ENCODE measurements around the gene GOLM1. TPM values are rescaled to one million over a fixed set of nuclear protein-coding genes. Genes with fewer than 3 reads are reported as not detected.
A peak's percentile ranks its signal among the peaks of the same experiment; 100 is the strongest.

GOLM1 gene
- total RNA-seq, 1 experiment from 2014 or later = 106 TPM

GRCh38 chr9:86027767-86028166 is 71.6 kb downstream of the GOLM1 start:
- in situ Hi-C loops (cut with HindIII; ENCODE audit: low pct_unique_long_range_greater_than_20kb, low sequenced_read_pairs) = no loop called here

DNA sequence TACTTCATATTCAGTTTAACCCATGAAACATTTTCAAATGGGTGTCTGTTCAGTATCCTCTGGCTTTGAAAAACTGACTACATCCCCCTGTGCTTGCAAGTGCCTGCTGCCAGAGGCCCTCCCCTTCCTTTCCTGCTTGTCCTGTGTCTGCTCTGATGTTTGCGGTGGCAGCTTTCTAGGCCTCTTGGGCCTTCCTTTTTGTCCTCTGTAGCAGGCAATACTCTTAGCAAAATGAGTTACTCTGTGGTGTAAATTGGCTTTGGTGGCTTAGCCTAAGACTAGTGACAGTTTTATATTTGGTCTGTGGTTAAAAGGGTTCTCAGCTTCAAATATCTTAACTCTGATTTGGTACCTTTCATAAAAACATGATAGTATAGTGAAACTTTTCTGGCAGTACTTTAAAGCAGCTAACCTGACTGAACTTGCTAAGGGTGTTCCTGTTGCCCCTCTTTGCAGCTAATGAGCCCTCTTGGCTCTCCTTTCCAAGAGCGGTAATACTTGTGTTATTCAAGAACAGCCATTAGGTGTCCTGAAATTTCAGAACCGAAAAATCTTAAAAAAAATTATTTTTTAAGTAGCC is 76.6 kb downstream of the GOLM1 start:
- in situ Hi-C loops (cut with HindIII; ENCODE audit: low pct_unique_long_range_greater_than_20kb, low sequenced_read_pairs) = no loop called here
- no peak for DNase-seq (ENCODE audit: low read depth, low spot score)

More at GRCh38 chr9:86027767-86028166, 71.6 kb downstream of the GOLM1 start:
- DNase-seq (ENCODE audit: low read depth, low spot score) = no peak

- peak; percentile 84 for DNase-seq (ENCODE audit: low read depth, low spot score)
- in situ Hi-C loops (cut with HindIII; ENCODE audit: low pct_unique_long_range_greater_than_20kb, low sequenced_read_pairs) = no loop called here
These were observed 78.2 kb downstream of the GOLM1 start for GRCh38 chr9:86021166-86021565.

- DNase-seq (ENCODE audit: low read depth, low spot score) = no peak
- in situ Hi-C loops (cut with HindIII; ENCODE audit: low pct_unique_long_range_greater_than_20kb, low sequenced_read_pairs) = no loop called here
These were observed 78.6 kb downstream of the GOLM1 start for GRCh38 chr9:86020731-86021130.

DNA sequence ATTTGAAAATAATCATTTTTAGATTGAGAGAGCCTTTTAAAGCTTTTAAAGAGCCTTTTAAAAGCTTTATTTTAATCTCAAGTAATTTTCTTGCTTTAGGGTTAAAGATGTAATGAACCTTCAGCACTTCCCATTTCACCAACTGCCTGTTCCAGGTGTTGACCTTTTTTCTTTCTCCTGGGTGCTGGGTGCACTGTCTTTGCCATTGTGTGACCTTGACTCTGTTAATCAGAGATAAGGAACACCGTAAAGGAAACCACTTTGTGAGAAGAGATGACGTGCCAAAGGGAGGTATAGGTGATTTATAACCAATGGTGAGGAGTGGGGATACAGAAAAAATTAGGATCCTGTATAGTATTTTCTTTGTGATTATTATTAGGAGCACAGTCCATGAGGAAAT is 90.2 kb downstream of the GOLM1 start:
- DNase-seq (ENCODE audit: low read depth, low spot score) = no peak
- in situ Hi-C loops (cut with HindIII; ENCODE audit: low pct_unique_long_range_greater_than_20kb, low sequenced_read_pairs) = no loop called here

DNA sequence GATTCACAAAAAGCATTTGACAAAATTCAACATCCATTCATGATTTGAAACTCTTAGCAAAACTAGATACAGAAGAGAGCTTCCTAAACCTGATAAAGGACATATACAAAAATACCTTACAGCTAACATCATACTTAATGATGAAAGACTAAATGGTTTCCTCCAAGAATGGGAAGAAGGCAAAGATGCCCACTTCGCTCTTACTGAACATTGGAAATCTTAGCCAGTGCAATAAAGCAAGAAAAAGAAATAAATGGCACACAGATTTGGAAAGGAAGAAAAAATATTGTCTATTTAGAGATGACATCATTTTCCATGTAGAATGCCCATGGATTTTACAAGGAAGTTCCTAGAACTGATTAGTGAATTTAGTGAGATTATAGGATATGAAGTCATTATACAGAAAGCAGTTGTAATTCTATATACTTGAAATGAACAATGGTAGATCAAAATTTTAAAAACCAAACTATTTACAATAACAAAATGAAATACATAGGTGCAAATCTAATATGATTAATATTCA is 94.0 kb downstream of the GOLM1 start:
- DNase-seq (ENCODE audit: low read depth, low spot score) = no peak
- in situ Hi-C loops (cut with HindIII; ENCODE audit: low pct_unique_long_range_greater_than_20kb, low sequenced_read_pairs) = no loop called here

DNA sequence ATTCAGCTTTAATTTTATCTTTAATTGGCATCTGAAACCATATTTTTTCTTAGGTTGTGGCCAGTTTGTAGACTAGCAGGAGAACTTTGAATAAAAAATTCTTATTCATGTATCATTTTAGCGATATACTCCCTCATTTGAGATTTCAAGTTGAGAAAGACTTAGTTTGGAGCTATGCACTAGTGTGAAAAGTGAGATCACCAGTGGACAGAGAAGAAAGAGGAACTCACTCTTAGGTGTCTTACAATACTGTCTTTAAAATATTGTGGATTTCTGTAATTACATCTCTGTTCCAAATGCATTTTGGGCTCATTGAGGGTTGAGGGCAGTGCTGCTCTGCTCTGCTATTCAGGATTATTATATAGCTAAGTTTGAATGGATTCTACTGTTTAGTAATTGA is 103.8 kb downstream of the GOLM1 start:
- in situ Hi-C loops (cut with HindIII; ENCODE audit: low pct_unique_long_range_greater_than_20kb, low sequenced_read_pairs) = no loop called here
- no peak for DNase-seq (ENCODE audit: low read depth, low spot score)

DNA sequence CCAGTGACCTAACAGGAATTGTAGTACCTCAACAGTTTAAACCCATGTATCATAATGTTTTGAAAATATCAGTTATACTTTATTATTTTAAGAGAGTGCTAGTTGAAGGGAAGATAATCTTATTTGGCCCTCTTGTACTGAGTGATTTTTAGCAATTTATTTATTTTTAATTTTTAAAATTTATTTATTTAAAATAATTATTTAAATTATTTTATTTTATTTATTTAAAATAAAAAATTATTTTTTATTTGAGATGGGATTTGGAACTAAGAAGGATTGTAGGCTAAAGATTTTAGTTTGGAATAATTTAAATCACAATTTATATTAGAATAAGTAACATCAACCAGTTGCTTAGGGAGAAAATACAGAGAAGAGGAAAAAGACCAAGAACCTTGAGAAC is 104.3 kb downstream of the GOLM1 start:
- in situ Hi-C loops (cut with HindIII; ENCODE audit: low pct_unique_long_range_greater_than_20kb, low sequenced_read_pairs) = no loop called here
- no peak for DNase-seq (ENCODE audit: low read depth, low spot score)

GRCh38 chr9:85994191-85994590 is 105.2 kb downstream of the GOLM1 start:
- DNase-seq (ENCODE audit: low read depth, low spot score) = no peak
- in situ Hi-C loops (cut with HindIII; ENCODE audit: low pct_unique_long_range_greater_than_20kb, low sequenced_read_pairs) = no loop called here

- in situ Hi-C loops (cut with HindIII; ENCODE audit: low pct_unique_long_range_greater_than_20kb, low sequenced_read_pairs) = no loop called here
- no peak for DNase-seq (ENCODE audit: low read depth, low spot score)
These were observed 112.1 kb downstream of the GOLM1 start for GRCh38 chr9:85987236-85987635.

- no peak for DNase-seq (ENCODE audit: low read depth, low spot score)
- in situ Hi-C loops (cut with HindIII; ENCODE audit: low pct_unique_long_range_greater_than_20kb, low sequenced_read_pairs) = no loop called here
These were observed 114.9 kb downstream of the GOLM1 start for GRCh38 chr9:85984457-85984856.

DNA sequence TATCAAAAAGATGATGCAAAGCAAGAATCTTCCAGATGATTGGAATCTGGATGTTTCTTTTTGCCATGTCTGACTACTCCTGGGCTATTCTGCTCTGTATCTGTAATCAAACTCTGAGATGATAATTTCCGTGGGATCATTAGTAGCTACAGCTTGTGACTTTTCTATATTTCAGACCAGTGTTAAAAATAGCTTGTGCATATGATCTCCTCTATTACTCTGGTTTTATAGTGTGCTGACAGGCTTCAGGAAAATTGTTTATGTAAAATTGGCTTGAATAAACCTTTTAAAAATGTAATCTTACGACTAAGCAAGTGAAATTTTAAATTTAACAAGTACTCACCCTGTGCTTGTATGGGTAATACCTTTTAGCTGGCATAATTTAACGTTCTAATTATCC is 118.0 kb downstream of the GOLM1 start:
- in situ Hi-C loops (cut with HindIII; ENCODE audit: low pct_unique_long_range_greater_than_20kb, low sequenced_read_pairs) = no loop called here
- no peak for DNase-seq (ENCODE audit: low read depth, low spot score)

- no peak for DNase-seq (ENCODE audit: low read depth, low spot score)
- in situ Hi-C loops (cut with HindIII; ENCODE audit: low pct_unique_long_range_greater_than_20kb, low sequenced_read_pairs) = no loop called here
These were observed 120.9 kb downstream of the GOLM1 start for GRCh38 chr9:85978496-85978895.

Small RNA genes within 50 kb of the gene (small RNA-seq; reads per million reads assigned to genes)
- 0 reads per million in 2 experiments for gene AL161447.1

Other genes with a start within 250 kb of the GOLM1 start
- gene NAA35, start 158.4 kb downstream of the GOLM1 start, total RNA-seq (2014; rRNA removed; shearing (Covaris generic)) = 27.3 and 29.2 TPM in 2 replicates
- gene C9orf153, start 160.1 kb upstream of the GOLM1 start, total RNA-seq (2014; rRNA removed; shearing (Covaris generic)) = 0.98 TPM in 1 of 2 replicates, not detected in the other
- gene ISCA1, start 183.0 kb upstream of the GOLM1 start, total RNA-seq (2014; rRNA removed; shearing (Covaris generic)) = 108 and 120 TPM in 2 replicates

All from SK-MEL-5 (cell line).